NOMO-1 (cell line): ENCODE data around the gene PRDM15.

Experiments used
- DNase-seq, 2 experiments: peaks; one replicate each; lab custom pipeline; 2025; ENCODE audit not compliant: unreplicated experiment in 2 of 2; lab: John Stamatoyannopoulos, UW

PRDM15 gene

GRCh38 chr21:41846536-41846935 lies 32.6 kb downstream of the PRDM15 start:
- no peak for DNase-seq

- no peak for DNase-seq
Measured at GRCh38 chr21:41846033-41846317, 33.2 kb downstream of the PRDM15 start.

GRCh38 chr21:41845310-41846032 lies 33.7 kb downstream of the PRDM15 start:
- no peak for DNase-seq

GRCh38 chr21:41843584-41843983 lies 35.6 kb downstream of the PRDM15 start:
- DNase-seq, result no peak

- no peak for DNase-seq
Measured at GRCh38 chr21:41840880-41841279, 38.3 kb downstream of the PRDM15 start.

GRCh38 chr21:41839387-41840000 lies 39.6 kb downstream of the PRDM15 start:
- no peak for DNase-seq

GRCh38 chr21:41837756-41838297 lies 41.3 kb downstream of the PRDM15 start:
- DNase-seq, result no peak

- DNase-seq, result no peak
Measured at GRCh38 chr21:41836166-41837015, 42.8 kb downstream of the PRDM15 start.

GRCh38 chr21:41835711-41836154 lies 43.4 kb downstream of the PRDM15 start:
- no peak for DNase-seq

GRCh38 chr21:41834926-41835663 lies 44.0 kb downstream of the PRDM15 start:
- no peak for DNase-seq

GRCh38 chr21:41834252-41834925 lies 44.8 kb downstream of the PRDM15 start:
- DNase-seq, result no peak

- no peak for DNase-seq
Measured at GRCh38 chr21:41833497-41834115, 45.5 kb downstream of the PRDM15 start.

- DNase-seq, result no peak
Measured at GRCh38 chr21:41832596-41833496, 46.3 kb downstream of the PRDM15 start.

GRCh38 chr21:41831866-41832595 lies 47.1 kb downstream of the PRDM15 start:
- DNase-seq, result no peak

- no peak for DNase-seq
Measured at GRCh38 chr21:41831453-41831831, 47.7 kb downstream of the PRDM15 start.

GRCh38 chr21:41830764-41831452 lies 48.2 kb downstream of the PRDM15 start:
- DNase-seq, result no peak

- no peak for DNase-seq
Measured at GRCh38 chr21:41830145-41830707, 48.9 kb downstream of the PRDM15 start.
